NCI-H345 treated with DMSO at 0.1 percent for 48 hours (cell line): ENCODE data around the gene ATG10.
"Not testable (repeated sequence)": the region's sequence is repeated elsewhere in the genome, so short reads cannot be mapped to it uniquely, and the experiment has no call there.

Experiments used
- DNase-seq: peaks from one replicate; lab custom pipeline; 2025; ENCODE audit not compliant: unreplicated experiment; lab: John Stamatoyannopoulos, UW

ATG10 gene

GRCh38 chr5:82115858-82116257, 144.0 kb downstream of the ATG10 start:
- no peak for DNase-seq

GRCh38 chr5:82119889-82120288, 148.1 kb downstream of the ATG10 start:
- DNase-seq = no peak

- no peak for DNase-seq
Observed at GRCh38 chr5:82129723-82130285, 158.0 kb downstream of the ATG10 start.

GRCh38 chr5:82130602-82131001, 158.8 kb downstream of the ATG10 start:
- no peak for DNase-seq

GRCh38 chr5:82137205-82137604, 165.4 kb downstream of the ATG10 start:
- no peak for DNase-seq

GRCh38 chr5:82139837-82140236, 168.0 kb downstream of the ATG10 start:
- DNase-seq = not testable (repeated sequence)

GRCh38 chr5:82142217-82142841, 170.5 kb downstream of the ATG10 start:
- no peak for DNase-seq

GRCh38 chr5:82142928-82143577, 171.2 kb downstream of the ATG10 start:
- no peak for DNase-seq

- DNase-seq = no peak
Observed at GRCh38 chr5:82147860-82148573, 176.2 kb downstream of the ATG10 start.

GRCh38 chr5:82149434-82149833, 177.6 kb downstream of the ATG10 start:
- DNase-seq = no peak

- DNase-seq = no peak
Observed at GRCh38 chr5:82150559-82150958, 178.7 kb downstream of the ATG10 start.

- no peak for DNase-seq
Observed at GRCh38 chr5:82151204-82151603, 179.4 kb downstream of the ATG10 start.

GRCh38 chr5:82151662-82152061, 179.8 kb downstream of the ATG10 start:
- DNase-seq = no peak

GRCh38 chr5:82152978-82153481, 181.2 kb downstream of the ATG10 start:
- no peak for DNase-seq

- no peak for DNase-seq
Observed at GRCh38 chr5:82154776-82155175, 183.0 kb downstream of the ATG10 start.

- DNase-seq = no peak
Observed at GRCh38 chr5:82155305-82155704, 183.5 kb downstream of the ATG10 start.

- no peak for DNase-seq
Observed at GRCh38 chr5:82156874-82157273, 185.1 kb downstream of the ATG10 start.

- no peak for DNase-seq
Observed at GRCh38 chr5:82158755-82159413, 187.1 kb downstream of the ATG10 start.

- no peak for DNase-seq
Observed at GRCh38 chr5:82160948-82161347, 189.1 kb downstream of the ATG10 start.

- DNase-seq = no peak
Observed at GRCh38 chr5:82162573-82162972, 190.8 kb downstream of the ATG10 start.

- DNase-seq = no peak
Observed at GRCh38 chr5:82163452-82164175, 191.8 kb downstream of the ATG10 start.
